ENCODE data around the gene OAT.

The OAT gene

GRCh38 chr10:124350806-124351205 is 67.9 kb downstream of the OAT start:
- TF ChIP-seq CTCF (IDR thresholded peaks at IDR 0.05): no peak
- H3K27ac Mint-ChIP-seq: no peak overlapping the region
- DNase-seq: no peak
- H3K4me1 Mint-ChIP-seq: peaks cover 45% of the 10 kb centered on the region
- peaks cover 14% of the 10 kb centered on the region for H3K27me3 Mint-ChIP-seq (ENCODE audit: low read depth, poor library complexity)
- no peaks in the 10 kb centered on the region for H3K36me3 Mint-ChIP-seq (ENCODE audit: low read depth)
- H3K9me3 Mint-ChIP-seq: no peaks in the 10 kb centered on the region
- no peak overlapping the region for H3K4me3 Mint-ChIP-seq

DNA sequence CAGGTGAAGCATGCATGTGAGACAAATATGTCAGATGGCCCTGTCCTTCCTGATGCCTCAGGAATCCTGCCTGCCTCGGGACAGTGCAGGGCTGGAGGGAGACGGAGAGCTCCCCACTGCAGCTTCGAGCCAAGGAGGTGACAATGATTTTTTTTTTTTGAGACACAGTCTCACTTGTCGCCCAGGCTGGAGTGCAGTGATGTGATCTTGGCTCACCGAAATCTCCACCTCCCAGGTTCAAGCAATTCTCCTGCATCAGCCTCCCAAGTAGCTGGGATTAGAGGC is 68.8 kb downstream of the OAT start:
- no peak for DNase-seq
- no peaks in the 10 kb centered on the region for H3K9me3 Mint-ChIP-seq
- H3K27me3 Mint-ChIP-seq (ENCODE audit: low read depth, poor library complexity): peaks cover 14% of the 10 kb centered on the region
- H3K27ac Mint-ChIP-seq: no peak overlapping the region
- no peak for TF ChIP-seq CTCF (IDR thresholded peaks at IDR 0.05)
- H3K4me1 Mint-ChIP-seq: peaks cover 39% of the 10 kb centered on the region
- no peak overlapping the region for H3K4me3 Mint-ChIP-seq
- no peaks in the 10 kb centered on the region for H3K36me3 Mint-ChIP-seq (ENCODE audit: low read depth)

- peaks cover 37% of the 10 kb centered on the region for H3K4me1 Mint-ChIP-seq
- DNase-seq: no peak
- peaks cover 14% of the 10 kb centered on the region for H3K27me3 Mint-ChIP-seq (ENCODE audit: low read depth, poor library complexity)
- no peak overlapping the region for H3K4me3 Mint-ChIP-seq
- no peak overlapping the region for H3K27ac Mint-ChIP-seq
- no peaks in the 10 kb centered on the region for H3K36me3 Mint-ChIP-seq (ENCODE audit: low read depth)
- no peak for TF ChIP-seq CTCF (IDR thresholded peaks at IDR 0.05)
- peaks cover 2% of the 10 kb centered on the region for H3K9me3 Mint-ChIP-seq
These were observed 69.3 kb downstream of the OAT start for GRCh38 chr10:124349231-124349995.

- no peak for DNase-seq
- Mint-ChIP-seq H3K27ac (no peak overlapping the region), H3K36me3 (ENCODE audit: low read depth) (no peaks in the 10 kb centered on the region), H3K27me3 (ENCODE audit: low read depth, poor library complexity) (peaks cover 14% of the 10 kb centered on the region), H3K4me1 (peaks cover 34% of the 10 kb centered on the region), H3K4me3 (no peak overlapping the region), H3K9me3 (peaks cover 5% of the 10 kb centered on the region)
- TF ChIP-seq CTCF (IDR thresholded peaks at IDR 0.05): no peak
These were observed 69.9 kb downstream of the OAT start for GRCh38 chr10:124348801-124349200.

DNA sequence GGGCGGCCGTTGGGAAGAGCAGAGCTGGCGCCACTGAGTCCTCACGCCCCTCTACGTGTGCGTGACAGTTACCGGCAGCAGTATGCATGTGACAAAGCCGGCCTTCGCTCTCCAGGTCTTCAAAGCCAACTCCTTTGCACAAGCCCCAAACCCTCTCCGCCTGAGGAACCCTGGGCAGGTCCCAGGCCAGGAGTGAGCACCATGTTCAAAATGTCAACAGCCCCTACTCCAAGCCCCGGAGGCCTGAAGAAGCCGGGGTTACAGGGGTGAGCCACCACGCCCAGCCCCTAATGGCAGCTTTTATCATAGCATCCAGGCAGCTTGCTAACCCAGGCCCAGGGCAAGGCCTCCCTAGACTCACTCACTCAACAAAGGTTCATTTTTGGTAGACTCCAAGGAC is 70.8 kb downstream of the OAT start:
- H3K4me1 Mint-ChIP-seq: peaks cover 26% of the 10 kb centered on the region
- no peak for TF ChIP-seq CTCF (IDR thresholded peaks at IDR 0.05)

More for the DNA sequence above, 70.8 kb downstream of the OAT start:
- Mint-ChIP-seq H3K27me3 (ENCODE audit: low read depth, poor library complexity) (peaks cover 14% of the 10 kb centered on the region), H3K36me3 (ENCODE audit: low read depth) (no peaks in the 10 kb centered on the region), H3K27ac (no peak overlapping the region), H3K4me3 (no peak overlapping the region), H3K9me3 (peaks cover 5% of the 10 kb centered on the region)
- DNase-seq: no peak

Measured in nephron progenitor cell (in vitro differentiated cells).